GM21825 (cell line): Measurements from ENCODE around the gene MPHOSPH10.
"Not testable (repeated sequence)": the region's sequence is repeated elsewhere in the genome, so short reads cannot be mapped to it uniquely, and the experiment has no call there.

Source experiments
- ATAC-seq: cut with Tn5 transposase; IDR thresholded peaks from one replicate; pipeline ENCODE4 v1.9.1; 2021; ENCODE audit warnings: mild to moderate bottlenecking, moderate library complexity; ENCODE audit not compliant: unreplicated experiment

MPHOSPH10 gene, protein sequence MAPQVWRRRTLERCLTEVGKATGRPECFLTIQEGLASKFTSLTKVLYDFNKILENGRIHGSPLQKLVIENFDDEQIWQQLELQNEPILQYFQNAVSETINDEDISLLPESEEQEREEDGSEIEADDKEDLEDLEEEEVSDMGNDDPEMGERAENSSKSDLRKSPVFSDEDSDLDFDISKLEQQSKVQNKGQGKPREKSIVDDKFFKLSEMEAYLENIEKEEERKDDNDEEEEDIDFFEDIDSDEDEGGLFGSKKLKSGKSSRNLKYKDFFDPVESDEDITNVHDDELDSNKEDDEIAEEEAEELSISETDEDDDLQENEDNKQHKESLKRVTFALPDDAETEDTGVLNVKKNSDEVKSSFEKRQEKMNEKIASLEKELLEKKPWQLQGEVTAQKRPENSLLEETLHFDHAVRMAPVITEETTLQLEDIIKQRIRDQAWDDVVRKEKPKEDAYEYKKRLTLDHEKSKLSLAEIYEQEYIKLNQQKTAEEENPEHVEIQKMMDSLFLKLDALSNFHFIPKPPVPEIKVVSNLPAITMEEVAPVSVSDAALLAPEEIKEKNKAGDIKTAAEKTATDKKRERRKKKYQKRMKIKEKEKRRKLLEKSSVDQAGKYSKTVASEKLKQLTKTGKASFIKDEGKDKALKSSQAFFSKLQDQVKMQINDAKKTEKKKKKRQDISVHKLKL

DNA sequence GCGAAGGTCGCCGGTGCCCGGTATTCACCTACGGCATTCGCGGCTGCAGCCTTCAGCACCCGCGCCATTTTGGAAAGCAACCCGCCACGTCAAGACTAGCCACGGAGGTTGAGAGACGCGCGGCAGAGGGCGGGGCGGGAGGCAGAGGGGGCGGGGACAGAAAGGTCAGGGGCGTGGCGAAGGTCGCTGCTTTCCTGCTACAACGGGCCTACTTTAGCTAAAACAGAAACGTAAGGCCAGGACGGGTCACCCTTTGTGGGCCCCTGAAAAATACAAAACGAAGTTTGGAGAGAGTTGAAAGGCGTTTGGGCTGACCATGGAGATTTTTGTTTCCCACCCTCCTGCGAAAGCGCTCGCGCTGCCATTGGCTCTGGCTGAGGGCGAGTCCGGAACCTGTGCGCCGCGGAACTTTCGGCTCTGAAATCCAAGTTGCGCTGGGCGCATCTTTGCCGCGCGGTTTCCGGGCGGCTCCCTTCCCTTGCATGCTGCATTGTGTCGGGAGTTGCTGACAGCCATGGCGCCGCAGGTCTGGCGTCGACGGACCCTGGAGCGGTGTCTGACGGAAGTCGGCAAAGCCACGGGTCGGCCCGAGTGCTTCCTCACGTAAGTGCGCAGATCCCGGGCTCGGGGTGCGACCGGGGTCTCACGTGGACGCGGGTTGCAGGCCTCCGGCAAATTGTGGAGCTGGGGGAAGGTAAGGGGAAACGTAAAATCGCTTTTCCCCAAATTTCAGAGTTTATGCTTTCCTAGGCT lies at the start of gene MPHOSPH10, which contains the start of gene MCEE:
MPHOSPH10 (plus strand) TSS at position 483 of the 753 bp plus-strand sequence; CDS start at position 515, 32 bp downstream.
MCEE (minus strand) TSS at position 78 of the 753 bp plus-strand sequence; CDS start at position 68, 10 bp downstream.
- ATAC-seq = peak; percentile 90

DNA sequence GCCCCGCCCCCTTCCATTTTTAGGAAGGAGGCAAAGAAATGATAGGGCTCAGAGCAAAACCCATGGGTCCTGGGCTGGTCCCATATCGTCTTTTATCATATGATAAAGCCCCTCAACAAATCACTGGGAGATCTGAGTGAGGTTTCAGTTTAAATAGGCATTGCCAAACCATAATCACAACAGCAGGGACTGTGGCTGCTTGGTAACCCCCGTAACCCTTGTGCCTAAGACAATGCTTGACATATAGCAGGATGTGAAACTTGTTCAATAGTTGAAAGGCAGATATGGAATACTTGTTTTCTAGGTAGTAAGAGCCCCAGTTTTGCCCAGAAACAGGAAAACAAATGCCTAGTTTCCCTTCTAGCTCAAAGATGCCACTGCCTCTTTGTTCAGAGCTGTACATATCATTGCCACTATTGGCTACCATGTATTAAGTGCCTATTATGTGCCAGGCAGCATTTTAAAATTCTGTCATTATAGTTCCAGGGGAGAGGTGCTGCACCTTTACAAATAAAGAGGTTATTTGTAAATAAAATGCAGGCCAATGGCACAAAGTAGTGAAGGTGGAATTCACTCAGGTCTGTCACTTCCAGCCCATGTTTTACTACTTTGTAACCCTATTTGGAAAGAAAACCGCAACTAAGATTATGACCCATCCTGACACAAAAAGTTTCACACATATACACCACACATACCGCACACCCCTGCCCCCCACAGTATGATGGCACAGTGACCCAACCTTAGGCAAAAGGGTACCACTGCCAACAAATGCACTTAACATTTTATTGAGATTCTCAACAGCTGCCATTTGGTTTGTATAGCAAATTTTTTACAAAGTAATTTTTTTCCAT lies 47.8 kb upstream of the MPHOSPH10 start:
- no peak for ATAC-seq

DNA sequence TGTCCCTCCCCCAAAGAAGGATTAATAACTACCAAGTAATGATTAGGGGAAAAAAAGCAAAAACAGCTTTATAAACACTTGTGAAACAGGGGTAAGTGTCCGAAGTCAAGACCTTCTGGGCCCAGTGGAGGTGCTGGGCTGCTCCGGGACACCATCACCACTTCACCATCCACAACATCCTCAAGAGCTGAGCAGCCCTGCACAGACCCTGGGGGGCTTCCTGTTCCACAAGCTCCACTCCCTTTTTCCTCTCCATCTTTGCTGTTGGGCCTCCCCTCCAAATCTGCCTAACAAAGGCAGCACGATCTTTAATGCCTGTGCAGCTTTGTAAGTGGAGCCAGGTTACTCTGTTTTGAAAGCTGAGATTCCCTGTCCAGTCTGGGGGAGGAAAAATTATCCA lies 47.1 kb upstream of the MPHOSPH10 start:
- not testable (repeated sequence) for ATAC-seq

DNA sequence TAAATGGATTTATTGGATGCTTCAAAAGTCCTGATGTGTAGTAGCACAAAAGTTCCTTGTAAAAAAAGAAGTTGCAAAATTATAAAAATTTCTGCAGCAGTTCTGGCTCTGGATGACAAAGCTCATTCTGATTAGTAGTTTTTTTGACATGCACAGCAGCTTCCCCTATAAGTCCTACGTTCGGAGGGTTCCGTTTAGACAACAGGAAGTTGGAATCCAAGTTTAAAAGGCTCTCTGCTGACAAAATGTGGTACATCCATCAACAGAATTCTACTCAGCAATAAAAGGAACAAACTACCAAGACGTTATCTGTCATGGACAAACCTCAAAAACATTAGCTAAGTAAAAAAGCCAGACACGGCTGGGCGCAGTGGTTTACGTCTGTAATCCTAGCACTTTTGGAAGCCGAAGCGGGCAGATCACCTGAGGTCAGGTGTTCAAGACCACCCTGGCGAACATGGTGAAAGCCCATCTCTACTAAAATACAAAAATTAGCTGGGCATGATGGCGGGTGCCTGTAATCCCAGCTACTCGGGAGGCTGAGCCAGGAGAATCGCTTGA lies 46.6 kb upstream of the MPHOSPH10 start:
- not testable (repeated sequence) for ATAC-seq

DNA sequence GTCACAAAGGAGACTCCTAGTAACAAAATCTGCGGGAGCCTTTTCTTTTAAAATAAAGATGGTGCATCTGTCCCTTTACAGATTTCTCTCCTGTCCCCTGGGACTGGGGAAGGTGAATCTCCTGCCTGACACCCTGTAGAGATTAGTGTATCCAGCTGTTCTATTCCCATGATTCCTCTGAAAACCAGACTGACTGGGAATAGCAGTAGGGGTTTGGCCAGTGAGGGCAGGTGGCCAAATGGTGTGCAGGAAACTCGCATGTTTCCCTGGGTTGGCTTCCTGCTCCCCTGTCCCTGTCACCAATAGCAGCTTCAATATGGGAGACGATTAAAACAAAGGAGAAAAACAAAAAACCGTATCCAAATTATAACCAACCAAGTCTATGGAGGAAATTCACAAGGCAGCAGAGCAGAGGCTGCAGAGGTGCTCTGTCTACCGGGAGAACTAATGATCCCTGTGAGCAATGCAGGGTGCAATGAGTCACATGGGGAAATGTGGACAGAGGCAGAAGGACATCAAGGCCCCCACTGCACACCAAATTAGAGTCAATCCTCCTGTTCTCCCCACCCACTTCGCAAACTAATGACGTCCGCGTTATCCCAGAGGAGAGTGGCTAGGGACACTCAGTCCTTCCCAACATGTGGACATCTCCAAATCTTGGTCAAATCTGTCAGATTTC lies 45.0 kb upstream of the MPHOSPH10 start:
- not testable (repeated sequence) for ATAC-seq

DNA sequence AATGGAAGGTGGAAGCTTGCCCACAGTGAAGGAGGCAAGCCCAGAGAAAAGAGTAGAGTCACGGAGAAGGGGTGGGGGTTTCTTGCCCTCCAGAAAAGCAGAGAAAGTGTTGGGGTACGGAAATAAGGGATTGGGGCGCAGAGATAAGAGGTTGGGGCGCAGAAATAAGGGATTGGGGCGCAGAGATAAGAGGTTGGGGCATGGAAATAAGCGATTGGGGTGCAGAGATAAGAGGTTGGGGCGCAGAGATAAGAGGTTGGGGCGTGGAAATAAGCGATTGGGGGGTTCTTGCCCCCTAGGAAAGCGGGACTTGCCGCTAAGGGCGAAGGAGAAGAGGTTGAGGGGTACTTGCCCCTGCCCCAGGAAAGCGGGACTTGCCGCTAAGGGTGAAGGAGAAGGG lies 41.0 kb upstream of the MPHOSPH10 start:
- not testable (repeated sequence) for ATAC-seq

DNA sequence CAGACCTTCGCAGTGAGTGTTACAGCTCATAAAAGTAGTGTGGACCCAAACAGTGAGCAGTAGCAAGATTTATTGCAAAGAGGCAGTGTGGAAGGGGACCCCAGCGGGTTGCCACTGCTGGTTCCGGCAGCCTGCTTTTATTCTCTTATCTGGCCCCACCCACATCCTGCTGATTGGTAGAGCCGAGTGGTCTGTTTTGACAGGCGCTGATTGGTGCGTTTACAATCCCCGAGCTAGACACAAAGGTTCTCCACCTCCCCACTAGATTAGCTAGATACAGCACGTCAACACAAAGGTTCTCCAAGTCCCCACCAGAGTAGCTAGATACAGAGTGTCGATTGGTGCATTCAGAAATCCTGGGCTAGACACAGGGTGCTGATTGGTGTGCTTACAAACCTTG lies 38.6 kb upstream of the MPHOSPH10 start:
- ATAC-seq = not testable (repeated sequence)

DNA sequence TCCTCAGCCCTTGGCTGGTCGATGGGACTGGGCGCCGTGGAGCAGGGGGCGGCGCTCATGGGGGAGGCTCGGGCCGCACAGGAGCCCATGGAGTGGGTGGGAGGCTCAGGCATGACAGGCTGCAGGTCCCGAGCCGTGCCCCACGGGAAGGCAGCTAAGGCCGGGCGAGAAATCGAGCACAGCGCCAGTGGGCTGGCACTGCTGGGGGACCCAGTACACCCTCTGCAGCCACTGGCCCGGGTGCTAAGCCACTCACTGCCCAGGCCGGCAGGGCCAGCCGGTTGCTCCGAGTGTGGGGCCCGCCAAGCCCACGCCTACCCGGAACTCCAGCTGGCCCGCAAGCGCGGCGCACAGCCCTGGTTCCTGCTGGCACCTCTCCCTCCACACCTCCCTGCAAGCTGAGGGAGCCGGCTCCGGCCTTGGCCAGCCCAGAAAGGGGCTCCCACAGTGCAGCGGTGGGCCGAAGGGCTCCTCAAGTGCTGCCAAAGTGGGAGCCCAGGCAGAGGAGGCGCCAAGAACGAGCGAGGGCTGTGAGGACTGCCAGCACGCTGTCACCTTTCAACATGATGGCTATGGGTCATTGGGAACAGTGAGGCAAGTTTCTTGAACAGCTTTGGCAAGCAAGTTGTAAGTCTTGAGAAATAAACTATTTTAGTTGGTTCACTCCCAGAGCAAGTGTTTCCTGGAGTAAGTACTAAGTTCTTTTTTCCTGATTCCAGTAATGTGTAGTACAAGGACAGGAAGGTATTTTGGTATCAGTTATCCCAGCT lies 37.8 kb upstream of the MPHOSPH10 start:
- not testable (repeated sequence) for ATAC-seq

DNA sequence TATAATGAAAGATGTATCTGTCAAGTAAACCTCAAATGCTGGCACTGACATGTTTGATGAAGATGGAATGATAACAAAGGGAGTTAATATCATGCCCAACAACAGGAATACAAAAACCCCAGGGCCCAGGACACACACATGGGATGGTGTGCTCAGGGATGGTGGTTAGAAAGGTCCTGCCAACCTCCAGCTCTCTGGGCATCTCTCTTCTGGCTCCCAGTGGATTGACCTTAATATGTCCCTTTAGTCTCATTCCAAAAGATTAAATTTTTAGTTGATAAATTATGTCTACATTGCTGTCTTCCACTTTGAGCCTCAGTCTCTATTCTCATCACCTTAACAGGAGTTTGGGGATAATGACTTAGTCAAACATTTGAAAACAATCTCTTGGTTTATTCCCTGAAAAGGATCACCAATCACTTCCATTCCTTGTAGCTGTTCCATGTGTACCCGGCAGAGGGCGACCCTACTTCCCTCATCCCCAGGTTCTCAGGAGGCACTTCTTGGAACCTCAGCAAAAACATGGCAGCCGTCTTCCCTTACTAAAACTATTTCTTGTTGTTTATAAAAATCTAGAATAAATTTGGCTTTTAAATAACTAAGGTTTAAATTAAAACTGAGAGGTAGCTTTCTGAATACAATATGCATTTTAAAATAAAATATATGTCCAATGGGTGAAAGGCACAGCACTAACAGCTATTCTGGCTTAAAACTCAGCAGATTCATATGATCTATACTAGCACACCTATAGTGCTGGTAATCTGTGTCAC lies 30.1 kb upstream of the MPHOSPH10 start:
- ATAC-seq = no peak

DNA sequence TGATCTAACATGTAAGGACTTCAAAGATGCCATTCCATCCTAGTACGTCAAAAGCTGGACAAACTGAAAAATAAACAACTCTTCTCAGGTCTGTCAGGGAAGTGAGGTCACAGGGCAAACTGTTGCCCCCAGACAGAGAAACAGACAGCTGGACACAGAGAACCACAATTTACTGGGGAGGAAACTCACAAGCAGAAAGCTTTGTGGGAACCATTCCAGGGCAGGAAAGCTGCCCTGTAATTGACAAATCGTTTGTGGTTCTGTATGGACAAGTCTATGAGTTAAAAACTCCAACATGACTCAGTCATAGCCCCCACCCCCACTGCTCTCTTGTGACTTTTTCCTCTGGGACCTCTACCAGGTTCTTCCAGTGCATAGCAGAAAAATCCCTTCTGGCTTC lies 28.8 kb upstream of the MPHOSPH10 start:
- ATAC-seq = no peak

DNA sequence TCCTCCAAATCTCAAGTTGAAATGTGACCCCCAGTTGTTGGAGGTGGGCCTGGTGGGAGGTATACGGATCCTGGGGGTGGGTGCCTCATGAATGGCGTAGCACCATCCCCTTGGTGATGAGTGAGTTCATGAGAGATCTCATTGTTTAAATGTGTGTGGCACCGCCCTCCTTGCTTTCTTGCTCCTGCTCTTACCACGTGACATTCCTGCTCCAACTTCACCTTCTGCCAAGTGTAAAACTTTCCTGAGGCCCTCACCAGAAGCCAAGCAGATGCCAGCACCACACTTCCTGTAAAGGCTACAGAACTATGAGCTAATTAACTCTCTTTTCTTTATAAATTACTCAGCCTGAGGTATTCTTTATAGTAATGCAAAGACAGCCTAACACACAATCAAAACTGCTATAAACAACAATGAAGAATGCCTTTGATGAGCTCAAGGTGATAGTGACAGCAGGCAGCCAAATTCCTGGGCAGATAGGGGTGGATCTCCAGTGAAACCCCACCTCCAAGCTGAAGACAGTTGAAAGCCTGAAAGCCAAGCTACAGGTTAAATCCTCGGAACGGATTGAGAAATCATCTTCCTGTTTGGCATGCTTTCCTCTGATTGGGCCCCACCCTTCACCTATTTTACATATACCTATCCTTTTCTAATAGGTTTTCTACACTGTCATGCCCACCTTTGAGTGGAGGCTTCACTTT lies 27.3 kb upstream of the MPHOSPH10 start:
- ATAC-seq = no peak

DNA sequence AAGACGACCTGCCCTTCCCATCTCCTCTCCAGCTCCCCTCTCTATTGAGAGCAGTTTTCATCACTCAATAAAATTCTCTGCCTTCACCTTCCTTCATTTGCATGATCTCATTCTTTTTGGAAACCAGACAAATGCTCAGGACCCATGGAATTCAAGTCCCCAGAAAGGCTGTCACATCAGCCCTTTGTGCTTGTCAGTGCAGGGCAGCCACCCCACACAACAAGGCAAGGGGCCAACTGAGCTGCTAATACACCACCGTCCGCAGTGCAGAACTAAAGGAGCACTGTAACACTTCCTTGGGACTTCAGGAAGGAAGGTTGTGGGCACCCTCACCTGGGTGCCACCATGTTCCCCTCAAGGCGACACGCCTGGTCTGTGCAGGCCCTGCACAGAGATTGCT lies 26.6 kb upstream of the MPHOSPH10 start:
- no peak for ATAC-seq

DNA sequence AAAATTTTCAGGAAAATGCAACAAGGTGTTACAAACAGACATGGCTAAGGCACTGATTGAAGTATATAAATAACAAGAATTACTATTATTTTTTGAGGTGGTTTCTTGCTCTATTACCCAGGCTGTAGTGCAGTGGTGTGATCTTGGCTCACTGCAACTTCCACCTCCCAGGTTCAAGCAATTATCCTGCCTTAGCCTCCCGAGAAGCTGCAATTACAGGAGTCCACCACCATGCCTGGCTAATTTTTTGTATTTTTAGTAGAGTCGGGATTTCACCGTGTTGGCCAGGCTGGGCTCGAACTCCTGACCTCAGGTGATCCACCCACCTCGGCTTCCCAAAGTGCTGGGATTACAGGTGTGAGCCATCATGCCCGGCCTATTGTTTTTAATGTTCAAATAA lies 24.0 kb upstream of the MPHOSPH10 start:
- not testable (repeated sequence) for ATAC-seq

DNA sequence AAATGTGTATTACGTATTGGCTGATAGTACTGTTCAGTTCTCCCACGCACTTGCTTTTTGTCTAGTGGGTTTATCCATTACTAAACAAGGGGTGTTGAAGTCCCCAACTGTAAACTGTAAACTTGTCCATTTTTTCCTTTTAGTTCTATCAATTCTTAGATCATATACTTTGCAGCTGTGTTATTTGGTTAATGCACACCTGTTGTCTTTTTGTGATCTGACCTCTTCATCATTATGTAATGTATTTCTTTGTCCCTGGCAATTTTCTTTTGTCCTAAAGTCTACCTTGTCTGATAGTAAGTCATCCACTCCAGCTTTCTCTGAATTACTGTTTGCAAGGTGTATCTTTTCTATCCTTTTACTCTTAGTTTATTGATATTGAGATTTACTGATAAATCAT lies 22.3 kb upstream of the MPHOSPH10 start:
- no peak for ATAC-seq

DNA sequence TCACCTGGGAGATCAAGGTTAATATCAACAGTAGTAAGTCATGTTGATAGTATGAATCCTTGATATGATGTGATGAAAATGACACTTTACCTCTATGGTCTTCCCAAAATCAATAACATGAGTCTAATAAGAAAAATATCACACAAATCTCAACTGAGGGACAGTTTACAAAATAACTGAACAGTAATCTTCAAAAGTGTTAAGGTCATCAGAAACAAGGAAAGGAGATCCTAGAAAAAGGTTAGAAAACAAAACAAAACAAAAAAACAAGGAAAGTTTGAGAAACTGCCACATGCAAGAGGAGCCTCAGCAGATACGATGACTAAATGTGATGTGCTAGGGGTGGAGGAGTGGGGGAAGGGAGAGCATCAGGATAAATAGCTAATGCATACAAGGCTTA lies 16.6 kb upstream of the MPHOSPH10 start:
- no peak for ATAC-seq

DNA sequence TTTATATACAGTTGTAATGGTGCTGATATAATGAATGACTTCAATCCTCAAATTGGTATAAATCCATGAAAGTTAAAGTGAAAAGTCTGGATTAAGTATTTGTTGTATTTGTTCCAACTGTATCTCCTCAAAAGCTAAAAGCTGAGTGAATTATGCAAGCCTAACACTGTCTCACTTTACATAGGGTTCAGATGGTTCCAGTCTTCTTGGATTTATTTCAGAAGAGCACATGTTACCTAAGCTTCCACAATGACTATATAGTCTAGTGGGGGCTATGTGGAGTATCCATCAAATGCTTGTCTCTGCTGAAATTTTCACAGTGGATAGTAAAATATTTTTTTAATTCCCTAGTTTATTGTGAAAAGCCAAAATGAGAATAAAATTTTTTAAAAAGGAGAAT lies 13.4 kb upstream of the MPHOSPH10 start:
- no peak for ATAC-seq

DNA sequence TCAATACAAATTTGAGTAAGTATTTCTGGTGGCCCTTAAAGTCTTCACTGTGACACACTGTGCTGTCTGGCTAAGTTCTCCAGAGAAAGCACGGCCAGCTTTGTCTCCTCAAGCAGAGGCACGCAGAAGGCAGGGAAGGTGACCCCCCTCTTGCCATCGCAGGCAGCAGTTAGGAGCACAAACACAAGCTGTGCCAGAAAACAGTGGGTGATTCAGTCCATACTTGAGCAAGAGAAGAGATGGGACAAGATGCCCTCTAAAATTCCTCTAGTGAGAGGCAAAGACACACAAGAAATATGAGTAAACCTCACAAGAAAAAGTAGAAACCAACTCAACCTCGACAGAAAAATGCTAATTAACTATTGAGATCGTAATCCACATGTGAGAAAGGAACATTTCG lies 10.2 kb upstream of the MPHOSPH10 start:
- ATAC-seq = no peak
